ACC112 (cell line): ENCODE measurements around the gene RHOT2.

Experiments used
- H2AFZ ChIP-seq: fragments of 200-600 bp; sonication (generic); one replicate; pipeline ENCODE4 v1.6.0; 2017; ENCODE audit warnings: antibody characterized with exemption, low read length; ENCODE audit not compliant: unreplicated experiment
- H3K27ac ChIP-seq: fragments of 200-600 bp; sonication (generic); 2 replicates; pipeline ENCODE4 v1.5.1; 2014; ENCODE audit warnings: low read depth, mild to moderate bottlenecking, antibody characterized with exemption, low read length, moderate library complexity
- H3K27me3 ChIP-seq: fragments of 200-600 bp; sonication (generic); 2 replicates; pipeline ENCODE4 v1.6.1; 2014; ENCODE audit warnings: mild to moderate bottlenecking, antibody characterized with exemption, low read length, moderate library complexity, mixed read lengths; ENCODE audit not compliant: insufficient read depth
- H3K36me3 ChIP-seq: fragments of 200-600 bp; sonication (generic); 2 replicates; pipeline ENCODE4 v1.6.1; 2016; ENCODE audit warnings: mild to moderate bottlenecking, antibody characterized with exemption, low read length, moderate library complexity, mixed read lengths; ENCODE audit not compliant: insufficient read depth
- H3K4me1 ChIP-seq: fragments of 200-600 bp; sonication (generic); one replicate; pipeline ENCODE4 v1.6.1; 2016; ENCODE audit warnings: low read length, mixed read lengths; ENCODE audit not compliant: insufficient read depth, unreplicated experiment, control insufficient read depth
- H3K4me3 ChIP-seq: fragments of 200-600 bp; sonication (generic); 2 replicates; pipeline ENCODE4 v1.5.1; 2014; ENCODE audit warnings: mild to moderate bottlenecking, low read depth, low read length
- H3K79me2 ChIP-seq: fragments of 200-600 bp; sonication (generic); one replicate; pipeline ENCODE4 v1.6.0; 2016; ENCODE audit warnings: low read length; ENCODE audit not compliant: control insufficient read depth, unreplicated experiment, insufficient read depth

RHOT2 gene

DNA sequence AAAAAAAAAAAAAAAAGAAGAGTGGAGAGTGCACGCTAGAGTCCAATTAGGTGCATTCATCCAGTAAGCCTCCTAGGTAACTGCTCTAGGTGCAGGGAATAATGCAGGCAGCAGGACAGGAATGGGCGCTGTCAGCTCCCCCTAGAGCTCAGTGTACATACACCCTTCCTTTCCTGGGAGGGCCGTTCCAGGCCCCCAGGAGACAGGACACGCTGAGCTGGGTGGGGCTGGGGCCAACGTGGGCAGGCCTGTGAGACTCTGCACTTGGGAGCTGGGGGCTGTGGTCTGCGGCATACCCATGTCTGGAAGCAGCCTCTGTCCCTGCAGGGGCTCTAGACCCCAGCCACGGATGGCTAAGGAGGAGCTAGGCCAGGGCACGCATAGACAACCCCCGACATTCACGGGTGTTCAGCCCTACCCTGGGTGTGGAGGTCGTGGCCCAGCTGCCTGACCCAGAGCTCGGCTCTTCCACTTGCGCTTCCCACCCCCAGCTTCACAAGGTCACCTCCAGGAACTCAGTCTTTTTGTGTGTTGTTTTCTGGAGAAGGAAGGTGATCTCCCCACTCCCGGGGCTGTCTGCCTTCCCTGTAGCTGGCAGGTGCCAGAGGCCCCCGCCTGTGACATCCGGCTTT lies 52.0 kb downstream of the RHOT2 start:
- H3K36me3 ChIP-seq = no peaks in the 10 kb centered on the region
- peaks cover 13% of the 10 kb centered on the region for H3K4me1 ChIP-seq
- peak overlapping the region; percentile 57 for H3K27ac ChIP-seq
- H3K27me3 ChIP-seq = no peaks in the 10 kb centered on the region
- H3K79me2 ChIP-seq = no peaks in the 10 kb centered on the region
- no peak overlapping the region for H2AFZ ChIP-seq
- peak overlapping the region; percentile 84 for H3K4me3 ChIP-seq

DNA sequence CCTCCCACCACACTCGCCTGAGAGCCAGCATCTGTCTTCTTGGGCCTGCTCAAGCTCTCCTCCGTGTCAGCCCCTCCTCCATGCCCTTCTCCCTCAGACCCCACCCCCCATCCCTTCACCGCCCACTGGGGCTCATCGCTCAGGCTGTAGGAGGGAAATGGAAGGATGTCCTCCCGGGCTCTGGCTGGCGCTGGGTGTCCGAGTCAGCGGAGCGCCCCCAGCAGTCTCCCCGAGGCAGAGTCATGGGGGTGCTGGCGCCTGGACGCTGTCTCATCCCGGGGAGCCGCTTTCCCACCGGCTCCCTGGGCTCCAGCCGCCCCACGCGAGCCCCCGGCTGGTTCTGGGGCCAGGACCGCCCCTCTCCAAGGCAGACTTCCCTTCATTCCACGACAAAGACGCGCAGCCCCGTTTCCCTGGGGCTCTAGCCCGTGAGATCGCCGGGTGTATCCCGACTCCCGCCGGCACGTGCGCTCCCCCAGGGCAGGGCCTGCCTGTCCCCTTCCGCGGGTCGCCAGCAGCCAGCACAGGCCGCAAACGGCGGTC lies 52.6 kb downstream of the RHOT2 start:
- H3K27ac ChIP-seq = peak overlapping the region; percentile 57
- H3K79me2 ChIP-seq = no peaks in the 10 kb centered on the region
- no peaks in the 10 kb centered on the region for H3K36me3 ChIP-seq
- no peaks in the 10 kb centered on the region for H3K27me3 ChIP-seq
- peak overlapping the region; percentile 34 for H2AFZ ChIP-seq
- peak overlapping the region; percentile 84 for H3K4me3 ChIP-seq
- H3K4me1 ChIP-seq = peaks cover 13% of the 10 kb centered on the region

DNA sequence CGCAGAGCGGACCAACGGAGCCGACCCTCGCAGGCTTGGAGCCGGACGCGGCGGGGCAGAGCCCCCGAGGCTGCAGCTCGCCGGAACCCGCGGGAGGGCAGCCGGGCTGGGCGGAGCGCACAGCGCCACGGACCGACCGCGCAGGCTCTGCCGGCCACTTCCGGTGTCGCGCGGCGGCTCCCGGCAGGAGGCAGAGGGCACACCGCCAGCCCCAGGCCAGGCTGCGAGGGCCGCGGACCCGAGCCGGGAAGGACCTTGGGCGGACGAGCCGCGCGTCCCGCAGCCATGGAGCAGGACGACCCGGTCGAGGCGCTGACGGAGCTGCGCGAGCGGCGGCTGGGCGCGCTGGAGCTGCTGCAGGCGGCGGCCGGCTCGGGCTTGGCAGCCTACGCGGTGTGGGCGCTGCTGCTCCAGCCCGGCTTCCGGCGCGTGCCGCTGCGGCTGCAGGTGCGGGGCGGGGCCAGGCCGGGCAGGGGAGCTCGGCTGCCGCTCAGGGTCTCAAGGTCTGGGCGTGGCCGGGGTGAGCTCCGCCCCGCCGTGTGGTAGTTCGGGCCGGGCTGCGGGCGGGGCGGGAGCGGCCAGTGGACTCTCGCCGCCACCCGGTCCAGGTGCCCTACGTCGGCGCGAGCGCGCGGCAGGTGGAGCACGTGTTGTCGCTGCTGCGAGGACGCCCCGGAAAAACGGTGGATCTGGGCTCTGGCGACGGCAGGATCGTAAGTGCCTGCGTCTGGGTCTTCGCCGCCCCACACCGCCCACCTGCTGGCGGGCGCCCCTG lies 53.2 kb downstream of the RHOT2 start, which contains the start of gene ANTKMT:
ANTKMT (plus strand) TSS at position 157 of the 775 bp plus-strand sequence; CDS start at position 286, 129 bp downstream.
- peak within 1 kb of the TSS; percentile 57 for H3K27ac ChIP-seq
- peaks cover 13% of the 10 kb centered on the region for H3K4me1 ChIP-seq
- H3K79me2 ChIP-seq = no peaks in the 10 kb centered on the region
- H2AFZ ChIP-seq = peak within 1 kb of the TSS; percentile 34
- no peaks in the 10 kb centered on the region for H3K36me3 ChIP-seq
- H3K4me3 ChIP-seq = peak within 1 kb of the TSS; percentile 84
- no peaks in the 10 kb centered on the region for H3K27me3 ChIP-seq

DNA sequence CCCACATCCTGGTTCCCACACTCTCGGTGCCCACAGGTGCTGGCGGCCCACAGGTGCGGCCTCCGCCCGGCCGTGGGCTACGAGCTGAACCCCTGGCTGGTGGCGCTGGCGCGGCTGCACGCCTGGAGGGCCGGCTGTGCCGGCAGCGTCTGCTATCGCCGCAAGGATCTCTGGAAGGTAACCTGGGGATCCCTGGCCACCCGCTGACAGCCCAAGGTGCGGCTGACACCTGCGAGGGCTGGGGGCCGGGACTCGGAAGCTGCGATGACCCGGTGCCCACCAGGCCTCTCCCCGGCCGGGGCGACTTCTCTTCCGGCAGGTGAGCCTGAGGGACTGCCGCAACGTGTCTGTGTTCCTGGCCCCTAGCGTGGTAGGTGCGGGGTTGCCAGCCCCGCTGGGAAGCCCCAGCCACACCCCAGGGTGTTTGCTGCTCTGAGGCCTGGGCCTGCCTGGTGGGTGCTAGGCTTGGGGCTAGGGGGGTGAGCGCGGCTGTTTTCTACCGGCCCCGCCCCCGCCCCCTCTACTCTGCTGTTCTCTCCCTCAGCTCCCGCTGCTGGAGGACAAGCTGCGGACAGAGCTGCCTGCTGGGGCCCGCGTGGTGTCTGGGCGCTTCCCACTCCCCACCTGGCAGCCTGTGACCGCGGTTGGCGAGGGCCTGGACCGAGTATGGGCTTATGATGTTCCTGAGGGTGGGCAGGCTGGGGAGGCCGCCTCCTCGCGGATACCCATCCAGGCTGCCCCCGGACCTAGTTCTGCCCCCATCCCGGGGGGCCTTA lies 54.0 kb downstream of the RHOT2 start:
- H3K4me3 ChIP-seq = peak overlapping the region; percentile 84
- H2AFZ ChIP-seq = no peak overlapping the region
- H3K4me1 ChIP-seq = peaks cover 13% of the 10 kb centered on the region
- no peaks in the 10 kb centered on the region for H3K79me2 ChIP-seq
- H3K27me3 ChIP-seq = no peaks in the 10 kb centered on the region
- H3K36me3 ChIP-seq = no peaks in the 10 kb centered on the region
- no peak overlapping the region for H3K27ac ChIP-seq

DNA sequence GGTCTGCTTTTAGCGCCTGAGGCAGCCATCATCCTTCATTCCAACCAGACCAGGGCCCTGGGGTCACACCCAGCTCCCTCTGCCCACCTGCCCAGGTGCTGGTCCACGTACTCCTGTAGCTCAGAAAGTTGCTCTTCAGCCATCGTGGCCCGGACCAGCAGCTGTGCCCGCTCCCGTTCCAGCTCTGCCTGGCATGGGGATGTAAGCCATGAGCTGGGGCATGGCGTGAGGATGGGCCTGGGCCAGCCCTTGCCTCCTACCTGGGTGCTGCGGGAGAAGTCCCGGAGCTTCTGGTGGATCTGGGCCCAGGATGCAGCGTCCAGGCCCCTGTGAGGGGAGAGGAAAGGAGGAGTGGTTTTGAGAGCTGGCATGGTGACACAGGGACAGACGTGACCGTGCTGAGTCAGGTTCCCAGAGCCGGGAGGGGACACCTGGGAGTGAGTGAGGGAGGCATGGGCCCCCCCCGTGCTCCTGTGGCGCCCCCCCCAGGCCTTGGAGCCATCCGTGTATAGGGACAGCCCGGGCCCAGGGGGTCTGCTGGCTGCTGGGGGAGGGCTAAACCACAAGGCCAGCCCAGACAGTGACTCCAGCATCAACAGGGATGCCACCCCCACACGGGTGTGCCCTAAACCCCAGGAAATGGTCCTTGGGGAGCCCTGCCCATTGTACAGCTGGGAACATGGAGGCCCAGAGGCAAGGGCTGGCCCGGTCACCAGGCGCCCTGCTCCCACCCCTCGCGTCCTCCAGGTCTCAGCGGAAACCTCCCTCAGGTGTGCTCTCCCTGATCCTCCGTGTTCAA lies 55.1 kb downstream of the RHOT2 start:
- H3K79me2 ChIP-seq = no peaks in the 10 kb centered on the region
- no peaks in the 10 kb centered on the region for H3K36me3 ChIP-seq
- no peak overlapping the region for H3K4me3 ChIP-seq
- no peaks in the 10 kb centered on the region for H3K27me3 ChIP-seq
- H3K4me1 ChIP-seq = peaks cover 13% of the 10 kb centered on the region
- H3K27ac ChIP-seq = no peak overlapping the region
- no peak overlapping the region for H2AFZ ChIP-seq

DNA sequence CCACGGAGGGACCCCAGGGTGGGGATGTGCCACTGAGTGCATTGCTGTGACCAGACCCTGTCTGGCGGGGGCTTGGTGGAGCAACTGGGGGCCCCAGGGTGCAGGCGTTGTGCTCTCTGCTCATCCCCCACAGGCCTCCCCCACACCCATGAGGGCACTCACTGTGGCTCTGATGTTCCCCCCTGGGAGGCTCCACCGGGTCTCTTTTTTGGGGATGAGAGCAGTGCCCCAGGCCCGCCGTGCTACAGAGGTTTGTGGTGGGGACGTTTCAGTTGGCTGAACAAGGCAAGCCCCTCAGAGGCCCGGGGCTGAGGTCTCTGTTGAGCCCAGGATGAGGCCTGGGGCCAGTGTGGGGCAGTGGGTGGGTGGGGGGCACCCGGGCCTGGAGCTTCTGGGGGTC lies 55.8 kb downstream of the RHOT2 start:
- Histone ChIP-seq H3K4me1 (peaks cover 13% of the 10 kb centered on the region), H3K27me3 (no peaks in the 10 kb centered on the region), H3K27ac (no peak overlapping the region), H2AFZ (no peak overlapping the region), H3K36me3 (no peaks in the 10 kb centered on the region), H3K79me2 (no peaks in the 10 kb centered on the region), H3K4me3 (no peak overlapping the region)
